H1 (cell line): Measurements from ENCODE around the gene RBBP6. TPM values are rescaled to one million over a fixed set of nuclear protein-coding genes. Genes with fewer than 3 reads are reported as not detected.

Experiments
- CTCF ChIA-PET: fragments of 300-600 bp; sonication (Branson Sonifier 250); formaldehyde crosslinking; loops from one replicate; lab custom pipeline; 2021; ENCODE audit not compliant: partially characterized antibody; lab: Charles Lee
- POLR2A ChIA-PET: fragments of 300-600 bp; sonication (Branson Sonifier 250); formaldehyde crosslinking; loops from one replicate; lab custom pipeline; 2021; ENCODE audit warnings: inconsistent platforms; ENCODE audit not compliant: partially characterized antibody; lab: Charles Lee
- DNase-seq, 2 experiments: peaks; one replicate each; pipeline versions ENCODE4 v3.0.0 to v3.0.0-alpha.2; 2010 to 2022; ENCODE audit warnings: low spot score in 2 of 2, low read depth in 1 of 2, mixed read lengths in 1 of 2
- FAIRE-seq: peaks from 2 replicates; lab custom pipeline; 2011; peaks lifted over from hg19 to GRCh38; lab: Jason Lieb, UNC
- H2AFZ ChIP-seq: 2 replicates; pipeline ENCODE4 v1.8.1; 2012; ENCODE audit warnings: low read length, inconsistent platforms
- H2AK5ac ChIP-seq: 2 replicates; pipeline ENCODE4 v1.6.1; 2013; ENCODE audit warnings: low read depth, low read length
- H2BK120ac ChIP-seq: replicated peaks from 2 replicates; pipeline ENCODE3; 2013; ENCODE audit warnings: low read depth, low read length, inconsistent platforms
- H2BK12ac ChIP-seq: 2 replicates; pipeline ENCODE4 v1.6.1; 2013; ENCODE audit warnings: low read depth, low read length
- H2BK15ac ChIP-seq: 2 replicates; pipeline ENCODE4 v1.6.1; 2013; ENCODE audit warnings: low read length
- H2BK20ac ChIP-seq: 2 replicates; pipeline ENCODE4 v1.6.1; 2013; ENCODE audit warnings: low read length
- H2BK5ac ChIP-seq: 2 replicates; pipeline ENCODE4 v1.6.1; 2013; ENCODE audit warnings: low read depth, low read length
- H3K14ac ChIP-seq: 2 replicates; pipeline ENCODE4 v1.6.1; 2013; ENCODE audit warnings: inconsistent platforms; ENCODE audit not compliant: insufficient read length
- H3K18ac ChIP-seq: 2 replicates; pipeline ENCODE4 v1.6.1; 2013; ENCODE audit warnings: low read length; ENCODE audit errors: extremely low read depth
- H3K23ac ChIP-seq: 2 replicates; pipeline ENCODE4 v1.6.1; 2013; ENCODE audit warnings: inconsistent platforms; ENCODE audit not compliant: insufficient read length
- H3K23me2 ChIP-seq: 2 replicates; pipeline ENCODE4 v1.6.1; 2013; ENCODE audit warnings: low read depth, low read length
- H3K27ac ChIP-seq: 2 replicates; pipeline ENCODE4 v1.6.1; 2011; ENCODE audit warnings: low read depth, low read length, inconsistent platforms
- H3K27me3 ChIP-seq, 4 experiments: replicated peaks in 1 of 4; 1 replicate in 1 of 4; 2 replicates in 3 of 4; pipeline versions ENCODE4 v1.6.1 to v1.8.1; 2011 to 2013; ENCODE audit warnings: low read length in 3 of 4, mild to moderate bottlenecking in 3 of 4, inconsistent platforms in 2 of 4, mixed read lengths in 2 of 4, moderate library complexity in 1 of 4; ENCODE audit not compliant: control insufficient read depth in 3 of 4, insufficient read depth in 3 of 4; ENCODE audit errors: extremely low read depth in 1 of 4
- H3K36me3 ChIP-seq, 4 experiments: 2 replicates each; pipeline versions ENCODE4 v1.6.1 to v1.8.1; 2011 to 2013; ENCODE audit warnings: mild to moderate bottlenecking in 4 of 4, low read length in 3 of 4, moderate library complexity in 2 of 4, control low read depth in 1 of 4, inconsistent platforms in 1 of 4; ENCODE audit not compliant: insufficient read depth in 4 of 4, control insufficient read depth in 2 of 4
- H3K4ac ChIP-seq: replicated peaks from 2 replicates; pipeline ENCODE3; 2013; ENCODE audit warnings: low read length, low read depth, mixed read lengths, inconsistent platforms; ENCODE audit not compliant: insufficient read length
- H3K4me1 ChIP-seq, 4 experiments: replicated peaks in 1 of 4; 1 replicate in 1 of 4; 2 replicates in 3 of 4; pipeline versions ENCODE4 v1.6.1 to v1.8.1; 2011 to 2013; ENCODE audit warnings: low read length in 3 of 4, inconsistent platforms in 2 of 4, mixed read lengths in 1 of 4; ENCODE audit not compliant: insufficient read depth in 4 of 4, control insufficient read depth in 3 of 4
- H3K4me2 ChIP-seq, 2 experiments: 2 replicates each; pipeline versions ENCODE4 v1.6.1 to v1.8.1; 2011 to 2013; ENCODE audit warnings: low read depth in 2 of 2, low read length in 2 of 2, control low read depth in 1 of 2, inconsistent platforms in 1 of 2, mild to moderate bottlenecking in 1 of 2; ENCODE audit not compliant: insufficient read depth in 1 of 2
- H3K4me3 ChIP-seq, 4 experiments: fragments of 200-600, 300-600 bp in 1 of 4; sonication (generic), shearing (Covaris generic), sonication (Bioruptor Twin) in 1 of 4; 2 replicates each; pipeline versions ENCODE4 v1.5.1 to v1.8.1; 2011 to 2016; ENCODE audit warnings: low read length in 4 of 4, low read depth in 3 of 4, control low read depth in 2 of 4, inconsistent platforms in 2 of 4, mild to moderate bottlenecking in 2 of 4, mixed read lengths in 1 of 4, moderate library complexity in 1 of 4; ENCODE audit not compliant: insufficient read depth in 2 of 4; ENCODE audit errors: extremely low read depth in 1 of 4
- H3K56ac ChIP-seq: replicated peaks from 2 replicates; pipeline ENCODE3; 2013; ENCODE audit warnings: low read depth, mild to moderate bottlenecking, mixed read lengths, low read length, inconsistent platforms; ENCODE audit not compliant: insufficient read length
- H3K79me1 ChIP-seq: 2 replicates; pipeline ENCODE4 v1.6.1; 2013; ENCODE audit warnings: low read depth, low read length, control low read depth
- H3K79me2 ChIP-seq, 2 experiments: 2 replicates each; pipeline versions ENCODE4 v1.6.1 to v1.8.1; 2012 to 2013; ENCODE audit warnings: low read length in 2 of 2, mild to moderate bottlenecking in 2 of 2, inconsistent platforms in 1 of 2; ENCODE audit not compliant: insufficient read depth in 2 of 2, control insufficient read depth in 1 of 2
- H3K9ac ChIP-seq, 4 experiments: replicated peaks in 1 of 4; 1 replicate in 1 of 4; 2 replicates in 3 of 4; pipeline versions ENCODE4 v1.6.1 to v1.8.1; 2011 to 2013; ENCODE audit warnings: low read depth in 3 of 4, low read length in 3 of 4, control low read depth in 2 of 4, mild to moderate bottlenecking in 2 of 4, moderate library complexity in 2 of 4, inconsistent platforms in 1 of 4; ENCODE audit errors: extremely low read depth in 1 of 4
- H3K9me3 ChIP-seq, 2 experiments: 2 replicates each; pipeline versions ENCODE4 v1.6.1 to v1.8.1; 2012 to 2013; ENCODE audit warnings: mild to moderate bottlenecking in 2 of 2, moderate library complexity in 2 of 2, control low read depth in 1 of 2, inconsistent platforms in 1 of 2, low read depth in 1 of 2, low read length in 1 of 2, mixed read lengths in 1 of 2; ENCODE audit not compliant: insufficient read depth in 2 of 2
- H4K20me1 ChIP-seq, 2 experiments: replicated peaks in 1 of 2; 2 replicates each; pipeline versions ENCODE3 to v1.8.1; 2011 to 2013; ENCODE audit warnings: inconsistent platforms in 2 of 2, low read length in 2 of 2, mild to moderate bottlenecking in 1 of 2; ENCODE audit not compliant: insufficient read depth in 2 of 2, control insufficient read depth in 1 of 2
- H4K5ac ChIP-seq: 2 replicates; pipeline ENCODE4 v1.6.1; 2013; ENCODE audit warnings: low read length, low read depth, mixed read lengths, inconsistent platforms; ENCODE audit not compliant: insufficient read length
- H4K8ac ChIP-seq: 2 replicates; pipeline ENCODE4 v1.8.0; 2013; ENCODE audit warnings: mild to moderate bottlenecking, moderate library complexity, low read length, inconsistent platforms; ENCODE audit not compliant: insufficient read depth; ENCODE audit errors: extremely low read depth
- H4K91ac ChIP-seq: replicated peaks from 2 replicates; pipeline ENCODE3; 2013; ENCODE audit warnings: low read length, mixed read lengths, inconsistent platforms; ENCODE audit not compliant: insufficient read length
- BRCA1 ChIP-seq: IDR thresholded peaks from 2 replicates; pipeline ENCODE4 v1.6.1; 2012; ENCODE audit warnings: low read depth, low read length, improper control_type of control experiment
- CBX8 ChIP-seq: fragments of 300-800, 300-1000 bp; sonication (generic); IDR thresholded peaks from 2 replicates; pipeline ENCODE4 v1.7.1; 2016; ENCODE audit warnings: low read depth, low read length, borderline replicate concordance
- EZH2 ChIP-seq: fragments of 200-600 bp; sonication (generic); IDR thresholded peaks from 2 replicates; pipeline ENCODE4 v1.7.1; 2012; ENCODE audit warnings: low read depth, mild to moderate bottlenecking, moderate library complexity, low read length, inconsistent platforms; ENCODE audit not compliant: severe bottlenecking
- GTF2F1 ChIP-seq: IDR thresholded peaks from 2 replicates; pipeline ENCODE4 v1.6.1; 2012; ENCODE audit warnings: low read depth, low read length, improper control_type of control experiment, borderline replicate concordance
- JUN ChIP-seq: IDR thresholded peaks from 2 replicates; pipeline ENCODE4 v1.6.1; 2011; ENCODE audit warnings: low read depth, mild to moderate bottlenecking, improper control_type of control experiment, low read length
- MAFK ChIP-seq: IDR thresholded peaks from 2 replicates; pipeline ENCODE4 v1.6.1; 2012; ENCODE audit warnings: low read depth, mild to moderate bottlenecking, improper control_type of control experiment, low read length
- RAD21 ChIP-seq, 2 experiments: IDR thresholded peaks in 1 of 2; conservative IDR thresholded peaks in 1 of 2; 2 replicates each; pipeline ENCODE4 v1.6.1; 2011; ENCODE audit warnings: low read depth in 2 of 2, low read length in 2 of 2, improper control_type of control experiment in 1 of 2, inconsistent platforms in 1 of 2, mild to moderate bottlenecking in 1 of 2, moderate library complexity in 1 of 2
- RFX5 ChIP-seq: IDR thresholded peaks from 2 replicates; pipeline ENCODE4 v1.6.1; 2011; ENCODE audit warnings: low read depth, low read length, improper control_type of control experiment, borderline replicate concordance
- RNF2 ChIP-seq: fragments of 200-900, 300-1000 bp; sonication (generic); IDR thresholded peaks from 2 replicates; pipeline ENCODE4 v1.7.1; 2016; ENCODE audit warnings: borderline replicate concordance, low read depth, mild to moderate bottlenecking, antibody characterized with exemption, low read length; ENCODE audit not compliant: poor library complexity, severe bottlenecking; ENCODE audit errors: missing control alignments
- SAP30 ChIP-seq: fragments of 300-600 bp; sonication (generic); IDR thresholded peaks from 2 replicates; pipeline ENCODE4 v1.7.1; 2012; ENCODE audit warnings: low read length, moderate library complexity, mild to moderate bottlenecking, inconsistent platforms; ENCODE audit not compliant: insufficient read depth, insufficient replicate concordance
- SUZ12 ChIP-seq: fragments of 200-600 bp; sonication (generic); IDR thresholded peaks from 2 replicates; pipeline ENCODE4 v1.6.1; 2012; ENCODE audit warnings: mild to moderate bottlenecking, inconsistent platforms, low read length, moderate library complexity, mixed read lengths
- YY1 ChIP-seq: IDR thresholded peaks from 2 replicates; pipeline ENCODE4 v1.6.1; 2011; ENCODE audit warnings: low read depth, mild to moderate bottlenecking, low read length
- WGBS, 2 experiments: shearing (Covaris generic) in 1 of 2; methylation state at CpG; one replicate each; pipeline versions ENCODE4 v1.1.6 to v1.1.7; 2013 to 2015; ENCODE audit warnings: low lambda C conversion rate in 2 of 2, mixed read lengths in 2 of 2, inconsistent platforms in 1 of 2, low coverage in 1 of 2, missing lambda C conversion rate in 1 of 2; ENCODE audit not compliant: insufficient replicate concordance in 2 of 2, insufficient coverage in 1 of 2, insufficient read length in 1 of 2; ENCODE audit errors: extremely low coverage in 1 of 2, missing lambda C conversion rate in 1 of 2; 5-methylcytosine and 5-hydroxymethylcytosine counted together
- polyA plus RNA-seq, 7 experiments: library from polyadenylated mRNA; depleted of rRNA in 3 of 7; stranded (reverse) in 5 of 7; unstranded in 2 of 7; fragments of >200 nt in 5 of 7; fragments of 200-250 nt in 2 of 7; gene quantifications; 1 replicate in 5 of 7; 2 replicates in 1 of 7; 4 replicates in 1 of 7; pipeline versions ENCODE4 v1.2.1 to v1.2.3, GENCODE V29; 2011 to 2013; ENCODE audit warnings: missing spikeins in 2 of 7, mixed read lengths in 2 of 7
- total RNA-seq: library from RNA; stranded (reverse); fragmentation: NEBNext Ultra II Directional; extraction: Animal tissue kit (Norgen Biotek cat#: 25700); gene quantifications from 2 replicates; pipeline ENCODE4 v1.2.1, GENCODE V29; 2021

The RBBP6 gene
- total and polyA plus RNA-seq, 2 of the 8 experiments (the other 6 are each of a cell fraction or from before 2014, with no cell fraction given), result 22.5 to 54.5 TPM

GRCh38 chr16:24589997-24590396, 50.6 kb downstream of the RBBP6 start:
- 83% methylated on average over 1 of the region's 1 CpG; no CpG with 5 or more reads in 1 of the 2 experiments for WGBS, 2 experiments
- TF ChIP-seq CBX8, result no peak
- TF ChIP-seq JUN, result no peak
- TF ChIP-seq RAD21 (IDR thresholded peaks at IDR 0.05 in 1 of 2, conservative IDR thresholded peaks at IDR 0.05 in 1 of 2; ENCODE audit: low read depth in 2 of 2, low read length in 2 of 2), result no peak
- no peak for TF ChIP-seq MAFK
- TF ChIP-seq YY1, result no peak
- TF ChIP-seq SAP30, result no peak
- TF ChIP-seq GTF2F1, result no peak
- TF ChIP-seq RNF2, result no peak
- TF ChIP-seq EZH2, result no peak
- TF ChIP-seq RFX5, result no peak
- TF ChIP-seq BRCA1, result no peak
- no peak for TF ChIP-seq SUZ12

More at GRCh38 chr16:24589997-24590396, 50.6 kb downstream of the RBBP6 start:
- Histone ChIP-seq H3K4me3 (no peak overlapping the region), H2AK5ac (no peak overlapping the region), H2BK5ac (no peak overlapping the region), H2BK120ac (no peak overlapping the region), H4K20me1 (no peaks in the 10 kb centered on the region), H3K79me1 (no peaks in the 10 kb centered on the region), H3K14ac (no peak overlapping the region), H2AFZ (no peak overlapping the region), H3K9me3 (no peaks in the 10 kb centered on the region), H3K27ac (no peak overlapping the region), H2BK15ac (no peak overlapping the region), H3K36me3 (no peaks in the 10 kb centered on the region), H4K8ac (no peak overlapping the region), H3K4me2 (no peak overlapping the region), H3K27me3 (no peaks in the 10 kb centered on the region), H3K23me2 (no peaks in the 10 kb centered on the region), H4K91ac (no peak overlapping the region), H3K23ac (no peak overlapping the region), H3K9ac (no peak overlapping the region), H2BK12ac (no peak overlapping the region), H3K4me1 (no peaks in the 10 kb centered on the region), H2BK20ac (no peak overlapping the region), H3K56ac (no peak overlapping the region), H3K18ac (no peak overlapping the region), H3K4ac (no peak overlapping the region), H3K79me2 (no peaks in the 10 kb centered on the region), H4K5ac (no peak overlapping the region)
- DNase-seq, result no peak
- CTCF ChIA-PET, result no interaction called here
- no peak for FAIRE-seq
- POLR2A ChIA-PET, result no interaction called here
